Hematopoietic multipotent progenitor cell treated with erythropoietin and hydrocortisone succinate and interleukin-3 and kit ligand, for 17 days (in vitro differentiated cells): ENCODE measurements around the gene CES4A.
"Not testable (repeated sequence)": the region's sequence is repeated elsewhere in the genome, so short reads cannot be mapped to it uniquely, and the experiment has no call there.

Experiments used
- DNase-seq: peaks from one replicate; pipeline ENCODE4 v3.0.0-alpha.2; 2015; ENCODE audit warnings: low spot score

The CES4A gene

GRCh38 chr16:67022531-67023214, 34.3 kb downstream of the CES4A start:
- no peak for DNase-seq

- DNase-seq = no peak
Measured at GRCh38 chr16:67023689-67024088, 35.3 kb downstream of the CES4A start.

GRCh38 chr16:67024384-67025209, 36.2 kb downstream of the CES4A start:
- no peak for DNase-seq

GRCh38 chr16:67025210-67025550, 36.8 kb downstream of the CES4A start:
- DNase-seq = no peak

GRCh38 chr16:67026570-67026969, 38.2 kb downstream of the CES4A start:
- no peak for DNase-seq

- DNase-seq = no peak
Measured at GRCh38 chr16:67027046-67027445, 38.7 kb downstream of the CES4A start.

- DNase-seq = no peak
Measured at GRCh38 chr16:67028167-67028695, 39.8 kb downstream of the CES4A start.

- DNase-seq = peak; percentile 21
Measured at GRCh38 chr16:67028696-67029253, 40.4 kb downstream of the CES4A start, which contains the start of gene CBFB. Gene CBFB, plus strand, starts transcription at chr16:67029149. Its CDS starts 259 bp downstream, at chr16:67029408.

GRCh38 chr16:67029254-67030096, 41.1 kb downstream of the CES4A start:
- no peak for DNase-seq

- no peak for DNase-seq
Measured at GRCh38 chr16:67030221-67030962, 42.0 kb downstream of the CES4A start.

GRCh38 chr16:67034487-67034886, 46.1 kb downstream of the CES4A start:
- DNase-seq = no peak

GRCh38 chr16:67035364-67035763, 47.0 kb downstream of the CES4A start:
- DNase-seq = no peak

GRCh38 chr16:67036323-67036741, 47.9 kb downstream of the CES4A start:
- DNase-seq = no peak

- DNase-seq = no peak
Measured at GRCh38 chr16:67039260-67040020, 51.1 kb downstream of the CES4A start.

GRCh38 chr16:67040166-67040565, 51.8 kb downstream of the CES4A start:
- DNase-seq = no peak

- no peak for DNase-seq
Measured at GRCh38 chr16:67040906-67041305, 52.5 kb downstream of the CES4A start.

- not testable (repeated sequence) for DNase-seq
Measured at GRCh38 chr16:67041520-67041919, 53.1 kb downstream of the CES4A start.

- no peak for DNase-seq
Measured at GRCh38 chr16:67043420-67043819, 55.0 kb downstream of the CES4A start.

- DNase-seq = no peak
Measured at GRCh38 chr16:67050796-67051195, 62.4 kb downstream of the CES4A start.

- no peak for DNase-seq
Measured at GRCh38 chr16:67052399-67052798, 64.0 kb downstream of the CES4A start.
